HepG2 (cell line): ENCODE data around the gene SNX24. TPM values are rescaled to one million over a fixed set of nuclear protein-coding genes. Genes with fewer than 3 reads are reported as not detected.

Experiments
- ATAC-seq: fragments of 200-7000 bp; cut with Tn5 transposase; 3 replicates; pipeline ENCODE4 v1.9.1; 2020; ENCODE audit warnings: mild to moderate bottlenecking, moderate library complexity
- BruUV-seq: library from RNA; stranded (reverse); fragments of 400-500 nt; replicated peaks from 2 replicates; lab custom pipeline; 2021; lab: Mats Ljungman, UMichigan
- CTCF ChIA-PET: fragments of 300-600 bp; formaldehyde crosslinking; extraction: SDS; loops from one replicate; lab custom pipeline; 2021; ENCODE audit warnings: low total read pairs, inconsistent platforms, low intra/inter-chr PET ratio; lab: Yijun Ruan, JAX
- POLR2A ChIA-PET: fragments of 350-600 bp; sonication (Branson Sonifier 250); formaldehyde crosslinking; loops from one replicate; lab custom pipeline; 2020; ENCODE audit warnings: antibody characterized with exemption, inconsistent platforms; lab: Yijun Ruan, JAX
- DNase-seq: peaks from one replicate; pipeline ENCODE4 v3.0.0-alpha.2; 2015; ENCODE audit warnings: low spot score
- FAIRE-seq: peaks from 3 replicates; lab custom pipeline; 2011; peaks lifted over from hg19 to GRCh38; lab: Jason Lieb, UNC
- H2AFZ ChIP-seq: one replicate; pipeline ENCODE4 v1.6.1; 2011; ENCODE audit warnings: low read length, inconsistent platforms
- H3K27ac ChIP-seq: fragments of 300-600 bp; 3 replicates; pipeline ENCODE4 v1.8.0; 2011; ENCODE audit warnings: mixed run types, mild to moderate bottlenecking, mixed read lengths, low read length, inconsistent platforms; ENCODE audit not compliant: insufficient read depth; ENCODE audit errors: extremely low read length
- H3K27me3 ChIP-seq, 2 experiments: fragments of 200-600 bp in 1 of 2; 2 replicates in 1 of 2; 3 replicates in 1 of 2; pipeline versions ENCODE4 v1.6.0 to v1.8.0; 2011; ENCODE audit warnings: low read length in 2 of 2, mild to moderate bottlenecking in 2 of 2, moderate library complexity in 2 of 2, inconsistent platforms in 1 of 2; ENCODE audit not compliant: insufficient read depth in 2 of 2, control insufficient read depth in 1 of 2
- H3K36me3 ChIP-seq, 2 experiments: fragments of 200-600 bp in 1 of 2; replicated peaks in 1 of 2; 2 replicates in 1 of 2; 3 replicates in 1 of 2; pipeline versions ENCODE4 v1.5.1 to v1.8.0; 2011; ENCODE audit warnings: low read length in 2 of 2, inconsistent platforms in 1 of 2; ENCODE audit not compliant: insufficient read depth in 2 of 2, control insufficient read depth in 1 of 2
- H3K4me1 ChIP-seq: 2 replicates; pipeline ENCODE4 v1.5.1; 2012; ENCODE audit warnings: low read length, inconsistent platforms; ENCODE audit not compliant: insufficient read depth
- H3K4me2 ChIP-seq: 2 replicates; pipeline ENCODE4 v1.6.0; 2011; ENCODE audit warnings: low read depth, low read length, inconsistent platforms
- H3K4me3 ChIP-seq, 3 experiments: fragments of 200-600 bp in 1 of 3; sonication (generic), shearing (Covaris generic) in 1 of 3; replicated peaks in 1 of 3; 2 replicates each; pipeline ENCODE4 v1.5.1; 2011 to 2016; ENCODE audit warnings: low read length in 3 of 3, inconsistent platforms in 2 of 3, low read depth in 2 of 3, mild to moderate bottlenecking in 2 of 3, control low read depth in 1 of 3, mixed read lengths in 1 of 3; ENCODE audit not compliant: insufficient read depth in 1 of 3
- H3K79me2 ChIP-seq: one replicate; pipeline ENCODE4 v1.6.1; 2011; ENCODE audit warnings: low read length, inconsistent platforms; ENCODE audit not compliant: insufficient read depth
- H3K9ac ChIP-seq: 2 replicates; pipeline ENCODE4 v1.6.0; 2011; ENCODE audit warnings: mild to moderate bottlenecking, low read depth, low read length, inconsistent platforms; ENCODE audit not compliant: insufficient read depth
- H3K9me3 ChIP-seq: 2 replicates; pipeline ENCODE4 v1.5.1; 2012; ENCODE audit warnings: mild to moderate bottlenecking, low read length
- H4K20me1 ChIP-seq: 2 replicates; pipeline ENCODE4 v1.6.0; 2011; ENCODE audit warnings: inconsistent platforms, mild to moderate bottlenecking, low read length, moderate library complexity; ENCODE audit not compliant: insufficient read depth
- FOXP1 ChIP-seq, 2 experiments: fragments of 450-650 bp in 1 of 2; IDR thresholded peaks; 2 replicates each; pipeline ENCODE4 v1.6.1; 2017 to 2018; ENCODE audit warnings: antibody characterized with exemption in 1 of 2
- KAT2B ChIP-seq: fragments of 150-350 bp; IDR thresholded peaks from 2 replicates; pipeline ENCODE4 v1.6.1; 2014; ENCODE audit warnings: low read depth, low read length, borderline replicate concordance
- MAZ ChIP-seq, 2 experiments: sonication (generic) in 1 of 2; formaldehyde crosslinking in 1 of 2; IDR thresholded peaks; 2 replicates each; pipeline versions ENCODE4 v1.5.0 to v1.6.1; 2012 to 2020; ENCODE audit warnings: low read depth in 2 of 2, mild to moderate bottlenecking in 2 of 2, borderline replicate concordance in 1 of 2, improper control_type of control experiment in 1 of 2, low read length in 1 of 2, missing genetic modification reagents in 1 of 2, moderate library complexity in 1 of 2
- MEF2D ChIP-seq: sonication (generic); formaldehyde crosslinking; IDR thresholded peaks from 2 replicates; pipeline ENCODE4 v1.5.1; 2020; ENCODE audit warnings: mild to moderate bottlenecking, missing genetic modification reagents
- MXI1 ChIP-seq: IDR thresholded peaks from 3 replicates; pipeline ENCODE4 v1.6.1; 2012; ENCODE audit warnings: low read depth, low read length, inconsistent platforms, borderline replicate concordance
- ZNF124 ChIP-seq: sonication (generic); formaldehyde crosslinking; IDR thresholded peaks from 2 replicates; pipeline ENCODE4 v1.4.0; 2020; ENCODE audit warnings: missing genetic modification reagents
- ZNF292 ChIP-seq: sonication (generic); formaldehyde crosslinking; IDR thresholded peaks from 2 replicates; pipeline ENCODE4 v1.8.1; 2022; ENCODE audit warnings: mild to moderate bottlenecking, low read depth, missing genetic modification reagents, borderline replicate concordance
- ZNF3 ChIP-seq: IDR thresholded peaks from 2 replicates; pipeline ENCODE4 v1.7.0; 2017; ENCODE audit warnings: inconsistent platforms
- ZSCAN20 ChIP-seq: sonication (generic); formaldehyde crosslinking; IDR thresholded peaks from 2 replicates; pipeline ENCODE4 v1.4.0; 2020; ENCODE audit warnings: missing genetic modification reagents, mild to moderate bottlenecking, borderline replicate concordance
- in situ Hi-C: cut with HindIII; loops from 2 replicates; pipeline ENCODE4 v1.10.0; 2017; ENCODE audit warnings: low pct_unique_long_range_greater_than_20kb; ENCODE audit not compliant: extremely low pct_ligation_motif_present
- intact Hi-C: fragments of 100-400 bp; cut with micrococcal nuclease; formaldehyde crosslinking; loops from one replicate; pipeline ENCODE4 v1.10.0; 2022; ENCODE audit not compliant: unreplicated experiment
- polyA plus RNA-seq, 8 experiments: library from polyadenylated mRNA; depleted of rRNA in 3 of 8; stranded (reverse) in 7 of 8; unstranded in 1 of 8; fragments of >200 nt; fragmentation: Illumina TruSeq in 4 of 8; extraction: Trizol in 4 of 8; gene quantifications; 2 replicates each; pipeline versions ENCODE4 v1.2.1 to v1.2.3, GENCODE V29; 2011 to 2016; ENCODE audit warnings: low read depth in 4 of 8, missing spikeins in 1 of 8, mixed read lengths in 1 of 8; ENCODE audit not compliant: insufficient read depth in 1 of 8
- total RNA-seq, 5 experiments: library from RNA; depleted of rRNA; stranded (reverse); fragments of >200 nt; fragmentation: Illumina TruSeq; extraction: Trizol; gene quantifications; 2 replicates each; pipeline ENCODE4 v1.2.3, GENCODE V29; 2016; ENCODE audit warnings: low read depth in 1 of 5
- TF ChIP-seq, protein P1 (sequence below): sonication (generic); IDR thresholded peaks from 2 replicates; pipeline ENCODE4 v1.6.1; 2016; ENCODE audit warnings: low read depth, borderline replicate concordance

SNX24 gene
- total and polyA plus RNA-seq, 2 of the 13 experiments (the other 11 are each of a cell fraction or from before 2014, with no cell fraction given): 7.2 to 23.7 TPM

DNA sequence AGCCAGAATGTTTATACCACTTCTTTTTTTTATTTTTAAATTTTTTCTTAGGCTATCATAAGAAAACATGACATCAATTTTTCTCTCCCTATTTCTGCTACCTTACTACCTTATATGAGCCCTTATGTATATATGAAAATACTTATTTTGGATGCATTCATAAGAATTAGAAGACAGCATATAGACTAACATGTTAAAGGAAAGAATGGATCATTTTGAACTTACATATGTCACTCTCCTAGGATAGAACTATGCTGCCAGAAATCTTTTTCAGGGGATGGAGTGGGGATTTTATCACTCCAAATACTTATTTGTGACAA lies 51.8 kb downstream of the SNX24 start:
- TF ChIP-seq, protein P1, sequence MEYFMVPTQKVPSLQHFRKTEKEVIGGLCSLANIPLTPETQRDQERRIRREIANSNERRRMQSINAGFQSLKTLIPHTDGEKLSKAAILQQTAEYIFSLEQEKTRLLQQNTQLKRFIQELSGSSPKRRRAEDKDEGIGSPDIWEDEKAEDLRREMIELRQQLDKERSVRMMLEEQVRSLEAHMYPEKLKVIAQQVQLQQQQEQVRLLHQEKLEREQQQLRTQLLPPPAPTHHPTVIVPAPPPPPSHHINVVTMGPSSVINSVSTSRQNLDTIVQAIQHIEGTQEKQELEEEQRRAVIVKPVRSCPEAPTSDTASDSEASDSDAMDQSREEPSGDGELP: no peak
- TF ChIP-seq MAZ (IDR thresholded peaks at IDR 0.05; ENCODE audit: borderline replicate concordance, low read depth, low read length) (no peak), MAZ (CRISPR knock-in tag; IDR thresholded peaks at IDR 0.05; ENCODE audit: low read depth) (no peak), ZNF3 (CRISPR knock-in tag) (no peak), KAT2B (no peak), MEF2D (no peak), ZNF124 (CRISPR knock-in tag) (no peak), FOXP1 (IDR thresholded peaks at IDR 0.05) (no peak), FOXP1 (CRISPR knock-in tag; IDR thresholded peaks at IDR 0.05) (no peak), ZNF292 (CRISPR knock-in tag) (no peak), MXI1 (no peak), ZSCAN20 (no peak)
- no peak for FAIRE-seq
- no peak for ATAC-seq
- intact Hi-C loops (loop anchor here (1.0 kb wide), 3 partner anchors 222 to 470 kb away; no protein-coding TSS in a partner anchor), in situ Hi-C loops (no loop called here)
- H3K4me3 ChIP-seq: no peak overlapping the region
- peaks cover 3% of the 10 kb centered on the region; the same call in 1 of the 2 replicates for H4K20me1 ChIP-seq
- no peak overlapping the region for H3K9ac ChIP-seq
- H3K4me2 ChIP-seq: no peak overlapping the region
- BruUV-seq: no TSS peak
- H3K4me1 ChIP-seq: no peaks in the 10 kb centered on the region
- ChIA-PET POLR2A (no interaction called here), CTCF (interaction anchor here (0.8 kb wide), 1 partner anchor 471 kb away, joined by 3 read pairs; no protein-coding TSS in a partner anchor)
- H2AFZ ChIP-seq: no peak overlapping the region
- no peaks in the 10 kb centered on the region for H3K27me3 ChIP-seq
- no peaks in the 10 kb centered on the region for H3K36me3 ChIP-seq
- H3K27ac ChIP-seq: no peak overlapping the region
- no peak for DNase-seq
- H3K79me2 ChIP-seq: no peaks in the 10 kb centered on the region
- H3K9me3 ChIP-seq: no peaks in the 10 kb centered on the region
